MM.1S (cell line): ENCODE results near the gene GRPEL1.

Experiments
- CTCF ChIP-seq: fragments of 300-600 bp; sonication (generic); IDR thresholded peaks from 2 replicates; pipeline ENCODE4 v1.5.1; 2016; ENCODE audit warnings: antibody characterized with exemption, low read length, mixed read lengths
- EZH2 ChIP-seq: fragments of 300-600 bp; sonication (generic); optimal IDR thresholded peaks from 2 replicates; pipeline ENCODE3; 2017; ENCODE audit warnings: low read depth, mild to moderate bottlenecking, antibody characterized with exemption, low read length, mixed read lengths

GRCh38 chr4:7107166-7107905 lies 39.5 kb upstream of the GRPEL1 start:
- TF ChIP-seq CTCF (no peak), EZH2 (no peak)
